ENCODE data around the gene KLRF1.
"Not testable (repeated sequence)": the region's sequence is repeated elsewhere in the genome, so short reads cannot be mapped to it uniquely, and the experiment has no call there.

KLRF1 gene

DNA sequence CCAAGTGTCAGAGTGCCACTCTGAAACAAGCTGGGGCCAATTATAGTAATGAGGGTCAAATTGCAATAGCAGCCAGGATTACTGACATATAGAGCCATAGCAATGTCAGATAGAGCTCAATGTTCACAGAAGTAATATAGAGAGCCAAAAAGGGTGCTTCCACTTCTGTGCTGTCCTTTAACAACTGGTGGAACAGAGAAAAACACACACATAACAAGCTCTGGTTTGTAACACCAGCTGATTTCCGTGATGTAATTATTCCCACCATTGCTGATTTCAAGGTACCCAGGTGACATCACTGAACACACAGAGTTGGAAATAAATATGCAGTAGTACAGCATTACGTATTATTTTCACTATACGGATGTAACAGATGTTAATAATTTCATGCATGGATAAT is 44.9 kb downstream of the KLRF1 start:
- no peak for DNase-seq

DNA sequence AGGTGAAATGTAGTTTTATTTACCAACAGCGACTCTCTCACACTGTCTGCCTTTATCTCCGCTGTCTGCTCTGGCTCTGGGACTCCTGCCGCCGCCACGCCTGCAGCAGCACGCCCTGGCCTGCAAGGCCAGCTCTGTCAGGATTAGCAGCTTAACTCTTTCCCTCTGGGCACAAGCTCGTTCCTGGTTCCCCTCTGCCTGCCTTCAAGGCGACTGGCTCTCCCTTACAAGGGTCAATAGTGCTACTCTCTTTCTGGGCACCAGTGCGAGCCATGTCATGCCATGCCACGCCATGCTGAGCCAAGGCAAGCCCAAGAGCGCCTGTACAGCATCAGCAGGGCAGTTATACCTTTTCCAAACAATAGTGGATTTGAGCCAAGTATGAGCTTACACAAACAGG is 45.5 kb downstream of the KLRF1 start:
- DNase-seq = no peak

DNA sequence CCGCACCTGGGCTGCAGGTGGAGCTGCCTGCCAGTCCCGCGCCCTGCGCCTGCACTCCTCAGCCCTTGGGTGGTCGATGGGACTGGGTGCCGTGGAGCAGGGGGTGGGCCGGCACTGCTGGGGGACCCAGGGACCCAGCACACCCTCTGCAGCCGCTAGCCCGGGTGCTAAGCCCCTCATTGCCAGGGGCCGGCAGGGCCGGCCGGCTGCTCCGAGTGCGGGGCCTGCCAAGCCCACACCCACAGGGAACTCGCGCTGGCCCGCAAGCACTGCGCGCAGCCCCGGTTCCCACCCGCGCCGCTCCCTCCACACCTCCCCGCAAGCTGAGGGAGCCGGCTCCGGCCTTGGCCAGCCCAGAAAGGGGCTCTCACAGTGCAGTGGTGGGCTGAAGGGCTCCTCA is 48.8 kb downstream of the KLRF1 start:
- DNase-seq = not testable (repeated sequence)

- no peak for DNase-seq
Measured at GRCh38 chr12:9880532-9881078, 53.3 kb downstream of the KLRF1 start.

DNA sequence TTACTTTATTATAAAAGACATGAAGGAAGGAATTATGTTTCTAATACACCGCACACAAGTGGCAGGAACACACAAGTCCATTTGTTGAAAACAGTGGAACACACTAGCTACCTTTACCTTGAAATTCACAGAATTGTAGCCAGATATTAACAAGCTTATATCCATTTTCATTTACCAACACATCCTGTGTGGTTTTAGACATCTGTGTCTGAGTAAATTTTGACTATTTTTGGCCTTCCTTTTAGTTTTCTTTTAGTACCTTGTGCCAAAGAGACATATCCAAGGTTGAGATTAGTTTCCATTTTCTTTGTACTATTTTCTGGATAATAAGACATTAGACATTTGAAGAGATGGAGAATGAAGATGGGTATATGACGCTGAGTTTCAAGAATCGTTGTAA is 54.0 kb downstream of the KLRF1 start, which contains the start of gene KLRF2:
KLRF2 (plus strand) TSS at position 244 of the 400 bp plus-strand sequence; CDS start at position 351, 107 bp downstream.
- DNase-seq = no peak

DNA sequence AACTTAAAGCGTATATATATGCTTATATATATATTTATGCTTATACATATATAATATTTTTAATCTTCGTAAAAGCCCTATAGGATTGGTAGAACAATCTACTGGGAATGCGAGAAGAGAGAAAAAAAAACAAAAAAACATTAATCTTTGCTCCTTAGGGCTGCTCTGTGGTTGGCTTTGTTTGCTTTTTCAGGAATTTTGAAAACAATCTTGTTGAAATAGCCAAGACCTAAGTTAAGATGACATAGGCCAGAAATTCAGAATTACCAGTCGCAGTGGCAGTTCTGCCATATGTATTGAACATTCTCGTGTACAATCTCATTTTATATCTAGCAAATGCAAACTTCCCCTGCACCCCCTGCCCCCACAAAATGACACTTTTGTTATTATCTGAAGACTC is 54.7 kb downstream of the KLRF1 start:
- no peak for DNase-seq

GRCh38 chr12:9883175-9883574 is 55.9 kb downstream of the KLRF1 start:
- DNase-seq = no peak

- no peak for DNase-seq
Measured at GRCh38 chr12:9888665-9889273, 61.5 kb downstream of the KLRF1 start.

All from Kasumi-1 (cell line).